ENCODE data around the gene TMTC4.

The TMTC4 gene

DNA sequence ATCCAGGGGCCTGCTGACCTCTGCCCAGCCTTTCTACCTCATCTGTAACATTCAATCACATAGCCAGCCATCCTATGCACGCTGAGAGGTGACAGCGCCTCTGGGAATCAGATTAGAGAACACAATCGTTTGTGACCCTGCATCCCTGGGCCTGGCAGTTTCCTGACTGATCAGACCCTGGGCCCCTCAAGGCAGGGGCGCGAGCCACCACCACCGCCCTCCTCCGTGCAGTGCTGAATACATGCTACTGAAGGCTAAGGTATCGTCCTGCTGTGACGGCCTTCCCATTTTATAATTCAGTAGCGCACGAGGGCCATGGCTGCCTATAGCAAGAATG, 1.3 kb downstream of the TMTC4 start:
- Histone ChIP-seq H3K27ac (no peak overlapping the region), H3K36me3 (no peaks in the 10 kb centered on the region), H3K4me3 (ENCODE audit: low read depth in 1 of 2, low read length in 1 of 2) (peak overlapping the region; percentile 64 to 91), H3K9me3 (no peaks in the 10 kb centered on the region), H3K27me3 (peaks cover 45% of the 10 kb centered on the region), H3K4me1 (ENCODE audit: control insufficient read depth in 1 of 2, insufficient read depth in 1 of 2, low read depth in 1 of 2, low read length in 1 of 2) (peaks cover 13 to 16% of the 10 kb centered on the region in 2 experiments)
- TF ChIP-seq, protein P1, sequence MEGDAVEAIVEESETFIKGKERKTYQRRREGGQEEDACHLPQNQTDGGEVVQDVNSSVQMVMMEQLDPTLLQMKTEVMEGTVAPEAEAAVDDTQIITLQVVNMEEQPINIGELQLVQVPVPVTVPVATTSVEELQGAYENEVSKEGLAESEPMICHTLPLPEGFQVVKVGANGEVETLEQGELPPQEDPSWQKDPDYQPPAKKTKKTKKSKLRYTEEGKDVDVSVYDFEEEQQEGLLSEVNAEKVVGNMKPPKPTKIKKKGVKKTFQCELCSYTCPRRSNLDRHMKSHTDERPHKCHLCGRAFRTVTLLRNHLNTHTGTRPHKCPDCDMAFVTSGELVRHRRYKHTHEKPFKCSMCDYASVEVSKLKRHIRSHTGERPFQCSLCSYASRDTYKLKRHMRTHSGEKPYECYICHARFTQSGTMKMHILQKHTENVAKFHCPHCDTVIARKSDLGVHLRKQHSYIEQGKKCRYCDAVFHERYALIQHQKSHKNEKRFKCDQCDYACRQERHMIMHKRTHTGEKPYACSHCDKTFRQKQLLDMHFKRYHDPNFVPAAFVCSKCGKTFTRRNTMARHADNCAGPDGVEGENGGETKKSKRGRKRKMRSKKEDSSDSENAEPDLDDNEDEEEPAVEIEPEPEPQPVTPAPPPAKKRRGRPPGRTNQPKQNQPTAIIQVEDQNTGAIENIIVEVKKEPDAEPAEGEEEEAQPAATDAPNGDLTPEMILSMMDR (IDR thresholded peaks at IDR 0.05), result no peak

DNA sequence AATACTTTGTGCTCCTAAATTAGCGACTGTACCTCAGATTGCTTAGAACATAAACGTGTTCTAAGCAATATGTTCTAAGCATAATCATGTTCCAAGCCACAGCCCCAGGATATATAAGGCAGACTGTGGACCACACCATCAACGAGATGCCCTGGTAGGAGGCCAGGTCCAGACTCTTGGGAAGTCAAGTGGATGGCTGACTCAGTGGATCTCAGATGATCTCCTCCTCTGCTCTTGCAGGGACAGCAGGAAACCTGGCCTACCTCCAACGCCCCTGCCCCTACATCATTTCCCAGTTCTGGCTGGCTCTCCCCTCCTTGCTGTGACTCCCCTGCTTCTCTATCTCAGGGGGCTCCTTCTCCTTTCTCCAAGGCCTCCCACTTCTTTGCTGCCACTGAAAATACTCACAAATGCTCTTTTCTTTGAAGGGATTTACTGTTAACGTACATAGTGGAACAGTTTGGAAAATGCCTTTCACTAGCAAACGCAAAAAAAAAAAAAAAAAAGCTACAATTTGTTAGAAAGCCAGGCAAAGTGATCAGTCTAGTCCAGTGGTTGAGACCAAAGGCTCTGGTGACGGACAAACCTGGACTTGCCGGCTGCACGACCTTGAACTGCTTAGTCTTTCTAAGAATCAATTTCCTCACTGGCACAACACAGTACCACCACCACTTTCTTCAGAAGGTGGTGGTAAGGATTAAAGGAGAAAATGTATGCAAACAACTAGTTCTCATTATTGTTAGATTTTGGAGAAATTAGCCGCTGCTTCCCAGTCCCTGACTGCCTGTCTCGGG, 3.0 kb downstream of the TMTC4 start:
- no peak overlapping the region for H3K27ac ChIP-seq
- H3K9me3 ChIP-seq, result no peaks in the 10 kb centered on the region
- TF ChIP-seq, protein P1 (IDR thresholded peaks at IDR 0.05), result no peak
- no peaks in the 10 kb centered on the region for H3K36me3 ChIP-seq
- H3K4me1 ChIP-seq (ENCODE audit: control insufficient read depth in 1 of 2, insufficient read depth in 1 of 2, low read depth in 1 of 2, low read length in 1 of 2), result peaks cover 13 to 16% of the 10 kb centered on the region in 2 experiments
- H3K4me3 ChIP-seq (ENCODE audit: low read depth in 1 of 2, low read length in 1 of 2), result no peak overlapping the region
- H3K27me3 ChIP-seq, result peaks cover 37% of the 10 kb centered on the region

DNA sequence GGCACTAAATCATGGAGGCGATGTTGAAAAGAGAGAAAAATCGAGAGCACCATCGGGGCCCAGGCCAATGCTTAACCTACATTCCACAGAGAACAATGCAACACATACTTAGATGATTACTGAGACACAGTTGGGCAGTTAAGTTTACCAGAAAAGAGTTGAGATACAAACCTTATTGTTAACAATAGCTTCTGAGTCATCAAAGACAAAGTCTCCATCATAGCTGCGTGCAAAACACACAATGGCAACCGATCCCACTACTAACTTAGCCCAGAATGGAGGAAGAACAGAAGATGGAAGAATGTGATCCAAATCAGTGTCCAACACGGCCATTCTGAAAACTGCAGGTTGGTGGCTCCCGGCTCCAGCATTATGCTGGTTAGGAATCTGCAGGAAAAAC, 6.2 kb downstream of the TMTC4 start:
- Histone ChIP-seq H3K36me3 (peaks cover 7% of the 10 kb centered on the region), H3K9me3 (no peaks in the 10 kb centered on the region), H3K27me3 (peaks cover 15% of the 10 kb centered on the region), H3K27ac (no peak overlapping the region), H3K4me1 (ENCODE audit: control insufficient read depth in 1 of 2, insufficient read depth in 1 of 2, low read depth in 1 of 2, low read length in 1 of 2) (peaks cover 3% of the 10 kb centered on the region in 2 experiments), H3K4me3 (ENCODE audit: low read depth in 1 of 2, low read length in 1 of 2) (no peak overlapping the region)
- TF ChIP-seq, protein P1 (IDR thresholded peaks at IDR 0.05), result no peak

DNA sequence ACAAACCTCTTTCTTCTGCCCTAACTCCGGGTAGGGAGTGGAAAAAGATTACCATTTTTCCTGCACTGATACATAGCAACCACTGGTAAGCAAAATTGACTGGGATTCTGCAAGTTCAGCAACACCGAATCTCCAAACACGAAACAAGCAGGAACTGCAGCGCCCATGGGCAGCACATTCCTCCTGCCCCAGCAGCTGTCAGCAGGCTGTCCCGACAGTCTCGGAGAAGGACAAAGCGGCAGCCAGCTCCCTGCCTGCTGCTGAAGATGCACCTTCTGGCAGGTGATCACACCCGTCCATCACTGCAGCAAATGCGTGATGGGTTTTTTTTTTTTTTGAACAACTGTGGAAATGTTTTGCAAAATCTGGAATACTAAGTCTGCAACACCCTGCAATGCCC, 6.7 kb downstream of the TMTC4 start:
- Histone ChIP-seq H3K36me3 (peaks cover 8% of the 10 kb centered on the region), H3K9me3 (no peaks in the 10 kb centered on the region), H3K4me3 (ENCODE audit: low read depth in 1 of 2, low read length in 1 of 2) (no peak overlapping the region), H3K4me1 (ENCODE audit: control insufficient read depth in 1 of 2, insufficient read depth in 1 of 2, low read depth in 1 of 2, low read length in 1 of 2) (no peaks in the 10 kb centered on the region), H3K27ac (no peak overlapping the region), H3K27me3 (peaks cover 9% of the 10 kb centered on the region)
- TF ChIP-seq, protein P1 (IDR thresholded peaks at IDR 0.05), result no peak

DNA sequence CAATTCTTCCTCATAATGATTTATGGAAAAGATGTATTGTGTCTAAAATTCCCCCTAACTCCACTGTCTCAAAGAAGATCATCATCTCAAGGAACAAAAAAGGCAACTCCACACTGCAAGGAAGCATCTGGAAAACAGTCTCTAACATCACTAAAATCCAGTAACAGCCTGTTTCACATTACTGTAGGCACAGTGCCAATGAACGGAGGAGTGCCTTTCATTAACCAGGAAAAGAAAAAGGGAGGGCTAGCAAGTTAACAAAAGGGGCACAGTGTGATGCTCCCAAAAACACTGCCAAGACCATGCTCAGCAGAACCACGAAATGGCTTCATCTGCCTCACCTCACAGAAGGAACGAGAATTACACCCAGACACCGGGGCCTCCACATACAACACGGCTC, 8.5 kb downstream of the TMTC4 start:
- TF ChIP-seq, protein P1 (IDR thresholded peaks at IDR 0.05), result no peak
- Histone ChIP-seq H3K36me3 (peaks cover 8% of the 10 kb centered on the region), H3K4me1 (ENCODE audit: control insufficient read depth in 1 of 2, insufficient read depth in 1 of 2, low read depth in 1 of 2, low read length in 1 of 2) (no peaks in the 10 kb centered on the region)

More for the DNA sequence above, 8.5 kb downstream of the TMTC4 start:
- Histone ChIP-seq H3K9me3 (no peaks in the 10 kb centered on the region), H3K27me3 (no peaks in the 10 kb centered on the region), H3K4me3 (ENCODE audit: low read depth in 1 of 2, low read length in 1 of 2) (no peak overlapping the region), H3K27ac (no peak overlapping the region)
